Right ventricle myocardium superior (tissue), 1 donor: Measurements from ENCODE around the gene KRTAP21-2. TPM values are rescaled to one million over a fixed set of nuclear protein-coding genes. Genes with fewer than 3 reads are reported as not detected.

Source experiments
- total RNA-seq: library from RNA; stranded (reverse); fragmentation: NEBNext Ultra II Directional; extraction: Animal tissue kit (Norgen Biotek cat#: 25700); gene quantifications from one replicate; pipeline ENCODE4 v1.2.1, GENCODE V29; 2021
- donor health status: DM: no; HTN: yes; CAD: no; lungs with severe emphysema.

Gene KRTAP21-2
- total RNA-seq, 1 donor from 2014 or later = not detected

Other genes starting within 250 kb of the KRTAP21-2 start
- not detected for gene KRTAP19-5, start 245.1 kb downstream of the KRTAP21-2 start, total RNA-seq
- gene KRTAP19-6, start 205.4 kb downstream of the KRTAP21-2 start, total RNA-seq = not detected
- not detected for gene KRTAP19-7, start 185.9 kb downstream of the KRTAP21-2 start, total RNA-seq
- not detected for gene KRTAP22-2, start 156.9 kb downstream of the KRTAP21-2 start, total RNA-seq
- gene KRTAP6-3, start 154.8 kb downstream of the KRTAP21-2 start, total RNA-seq = not detected
- not detected for gene KRTAP6-2, start 148.4 kb downstream of the KRTAP21-2 start, total RNA-seq
- gene KRTAP22-1, start 146.2 kb downstream of the KRTAP21-2 start, total RNA-seq = not detected
- not detected for gene KRTAP6-1, start 133.3 kb downstream of the KRTAP21-2 start, total RNA-seq
- not detected for gene KRTAP20-1, start 130.8 kb downstream of the KRTAP21-2 start, total RNA-seq
- not detected for gene KRTAP20-4, start 126.6 kb downstream of the KRTAP21-2 start, total RNA-seq
- gene KRTAP20-2, start 112.1 kb downstream of the KRTAP21-2 start, total RNA-seq = not detected
- not detected for gene KRTAP20-3, start 104.4 kb downstream of the KRTAP21-2 start, total RNA-seq
- gene KRTAP21-3, start 28.5 kb downstream of the KRTAP21-2 start, total RNA-seq = not detected
- not detected for gene KRTAP21-1, start 8.2 kb upstream of the KRTAP21-2 start, total RNA-seq
- not detected for gene KRTAP8-1, start 66.0 kb upstream of the KRTAP21-2 start, total RNA-seq
- not detected for gene KRTAP7-1, start 82.5 kb upstream of the KRTAP21-2 start, total RNA-seq
- not detected for gene KRTAP11-1, start 134.3 kb upstream of the KRTAP21-2 start, total RNA-seq